ENCODE results near the gene LCP2.
A peak's percentile ranks its signal among the peaks of the same experiment; 100 is the strongest.

The LCP2 gene

DNA sequence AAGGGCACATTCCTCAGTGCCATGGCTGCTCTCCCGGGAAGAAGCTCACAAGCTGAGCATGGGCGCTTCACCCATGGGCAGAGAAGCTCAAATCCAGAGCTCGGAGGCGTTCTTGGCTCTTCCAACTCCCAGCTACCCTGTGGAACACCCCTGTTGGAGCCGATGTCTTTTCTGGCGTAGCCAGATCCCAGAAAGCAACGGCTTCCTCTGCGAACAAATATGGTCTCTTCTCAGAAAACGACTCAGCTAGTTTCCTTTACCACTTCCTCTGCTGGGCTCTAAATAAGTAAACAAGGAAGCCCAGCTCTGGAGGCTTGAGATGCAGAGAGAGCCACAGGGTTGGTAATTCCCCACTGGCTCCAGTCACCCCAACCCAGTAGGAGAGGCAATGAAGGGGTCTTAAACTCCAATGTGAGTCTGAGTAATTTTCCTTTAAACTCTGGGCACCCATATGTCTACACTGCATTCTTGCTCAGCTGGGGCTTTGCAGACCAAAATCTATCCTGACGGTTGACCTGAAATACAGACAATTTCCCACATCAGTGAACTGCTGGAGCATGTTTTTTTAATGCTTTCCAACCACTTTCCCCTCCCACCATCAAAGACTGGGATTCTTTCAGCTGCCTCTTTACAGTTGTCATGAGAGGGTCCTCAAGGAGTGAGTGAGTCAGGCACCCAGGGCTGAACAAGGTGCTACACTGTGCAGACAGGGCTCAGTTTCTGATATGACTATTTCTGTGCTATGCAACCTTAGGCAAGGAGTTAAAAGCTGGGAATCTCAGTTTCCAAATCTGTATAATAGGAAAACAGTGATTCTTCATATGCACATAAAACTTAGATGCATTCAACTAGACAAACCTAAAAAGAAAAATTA lies at the start of gene LCP2:
LCP2 (minus strand) TSS at position 189 of the 874 bp plus-strand sequence; CDS start at position 23, 166 bp downstream.
- DNase-seq: peak; percentile 50 to 52

DNA sequence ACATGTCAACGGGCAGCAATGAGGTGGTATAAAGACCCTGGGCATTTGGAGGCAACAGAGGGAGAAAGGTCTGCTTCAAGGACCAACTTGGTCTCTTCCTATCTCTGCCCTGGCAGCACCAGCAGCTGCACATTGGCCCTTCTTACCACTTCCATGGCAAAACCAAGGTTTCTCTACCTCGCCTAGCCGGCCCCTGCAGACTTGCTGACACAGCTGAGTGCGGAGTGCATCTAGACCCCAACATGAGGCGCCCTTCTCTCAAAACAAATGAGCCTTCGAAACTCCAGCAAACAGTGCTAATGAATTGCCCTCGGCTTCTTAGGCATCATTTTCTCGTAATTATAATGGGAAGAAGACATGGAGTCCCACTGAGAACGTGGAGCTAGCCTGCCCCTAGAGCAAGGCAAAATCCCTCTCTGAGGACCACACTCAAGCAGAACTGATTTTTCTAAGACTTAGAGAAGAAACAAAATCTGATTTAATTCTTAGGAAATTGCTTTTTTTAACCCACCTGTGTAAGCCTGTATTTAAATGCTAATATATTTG lies 49.5 kb upstream of the LCP2 start:
- DNase-seq: no peak

- DNase-seq: no peak
Measured at GRCh38 chr5:170345971-170346370, 48.4 kb upstream of the LCP2 start.

DNA sequence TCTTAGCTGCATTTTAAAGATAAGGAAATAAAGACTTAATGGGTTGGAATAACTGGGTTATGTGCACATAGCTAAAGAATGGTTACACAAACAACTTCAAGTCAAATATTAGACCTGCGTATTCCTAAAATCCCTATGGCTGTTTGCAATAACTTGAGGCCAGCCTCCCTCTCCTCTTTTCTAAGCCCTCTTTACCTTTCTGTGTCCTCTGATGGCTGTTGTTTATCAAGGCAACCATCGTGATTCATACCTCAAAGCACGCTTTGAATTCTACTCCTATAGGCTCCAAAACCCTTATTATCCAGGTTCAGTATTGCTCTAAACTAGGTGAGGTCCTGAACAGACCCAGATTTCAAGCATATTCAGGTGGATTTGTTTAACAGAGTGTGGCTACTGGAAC lies 45.6 kb upstream of the LCP2 start:
- DNase-seq: no peak

- DNase-seq: no peak
Measured at GRCh38 chr5:170342153-170342725, 44.7 kb upstream of the LCP2 start.

GRCh38 chr5:170341545-170341944 lies 44.0 kb upstream of the LCP2 start:
- no peak for DNase-seq

DNA sequence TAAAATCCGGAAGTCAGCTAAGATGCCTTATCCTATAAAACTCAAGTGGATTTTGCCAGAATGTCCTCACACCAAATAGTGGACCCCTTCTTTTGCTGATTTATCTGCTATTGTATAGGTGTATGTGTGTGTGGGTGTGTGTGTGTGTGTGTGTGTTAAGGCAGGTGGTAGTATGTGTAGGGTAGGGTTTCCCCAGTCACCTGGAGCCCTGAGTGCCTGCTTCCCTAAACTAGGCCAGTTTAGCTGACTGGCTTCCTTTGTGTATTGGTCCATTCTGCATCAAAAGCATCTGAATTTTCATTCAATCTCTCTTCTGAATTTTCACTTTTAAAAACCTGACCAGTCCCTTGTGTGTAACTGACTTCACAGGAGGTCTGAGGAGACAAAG lies 42.2 kb upstream of the LCP2 start:
- DNase-seq: no peak

DNA sequence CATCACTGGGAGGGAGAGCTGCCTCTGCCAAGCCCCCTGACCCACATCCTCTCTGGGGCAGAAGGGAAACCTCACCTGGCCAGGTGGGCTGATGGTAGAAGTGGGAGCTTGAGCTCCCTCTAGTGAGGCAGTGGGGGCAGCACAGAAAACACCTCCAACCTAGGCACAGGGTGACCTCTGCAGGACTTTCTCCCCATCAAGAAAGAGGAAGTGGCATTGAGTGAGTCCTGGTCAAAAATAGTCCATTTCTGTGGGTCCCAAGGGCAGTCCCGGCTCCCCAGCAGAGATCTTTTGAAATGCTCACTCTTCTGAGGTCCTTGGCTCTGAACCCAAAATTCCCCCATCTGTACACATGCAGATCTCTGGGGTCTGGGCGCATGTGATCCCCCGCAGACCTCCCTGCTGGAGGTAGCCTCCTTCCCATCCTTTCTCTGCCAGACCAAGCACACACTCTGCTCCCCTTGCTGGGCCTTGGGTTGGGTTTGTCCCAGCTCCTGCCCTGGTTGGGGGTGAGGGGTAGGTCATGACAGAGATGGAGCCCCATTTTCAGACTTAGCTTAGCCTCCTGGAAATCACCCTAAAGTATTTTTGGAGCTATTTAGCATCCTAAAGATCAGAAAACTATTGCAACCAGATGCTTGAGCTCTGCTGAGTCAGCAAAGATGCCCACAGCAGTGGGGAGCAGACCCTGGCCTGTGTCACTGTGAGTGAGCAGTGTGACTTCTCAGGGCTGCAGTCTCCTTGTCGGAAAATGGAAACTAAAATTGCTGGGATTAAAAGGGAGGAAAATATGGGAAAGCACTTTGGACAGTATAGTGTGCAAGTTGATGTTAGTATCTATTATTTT lies 41.6 kb upstream of the LCP2 start:
- peak; percentile 61 to 66 for DNase-seq

DNA sequence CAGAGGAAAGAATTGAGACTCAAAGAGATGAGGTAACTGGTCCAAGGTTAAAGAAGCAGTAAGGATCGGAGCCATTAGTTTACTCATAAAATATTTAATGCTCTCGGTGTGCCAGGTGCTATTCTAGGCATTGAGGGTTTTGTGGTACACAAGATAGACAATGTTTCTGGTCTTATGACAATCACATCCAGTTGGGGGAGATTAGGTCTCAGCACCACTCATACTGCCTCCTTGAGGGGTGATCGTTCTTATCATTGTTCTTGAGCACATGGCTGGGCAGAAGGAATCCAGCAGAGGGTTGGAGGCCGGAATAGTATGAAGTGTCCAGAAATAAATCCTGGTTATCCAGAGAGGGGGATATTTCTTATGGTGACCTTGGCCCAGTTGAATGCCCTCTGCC lies 40.7 kb upstream of the LCP2 start:
- no peak for DNase-seq

DNA sequence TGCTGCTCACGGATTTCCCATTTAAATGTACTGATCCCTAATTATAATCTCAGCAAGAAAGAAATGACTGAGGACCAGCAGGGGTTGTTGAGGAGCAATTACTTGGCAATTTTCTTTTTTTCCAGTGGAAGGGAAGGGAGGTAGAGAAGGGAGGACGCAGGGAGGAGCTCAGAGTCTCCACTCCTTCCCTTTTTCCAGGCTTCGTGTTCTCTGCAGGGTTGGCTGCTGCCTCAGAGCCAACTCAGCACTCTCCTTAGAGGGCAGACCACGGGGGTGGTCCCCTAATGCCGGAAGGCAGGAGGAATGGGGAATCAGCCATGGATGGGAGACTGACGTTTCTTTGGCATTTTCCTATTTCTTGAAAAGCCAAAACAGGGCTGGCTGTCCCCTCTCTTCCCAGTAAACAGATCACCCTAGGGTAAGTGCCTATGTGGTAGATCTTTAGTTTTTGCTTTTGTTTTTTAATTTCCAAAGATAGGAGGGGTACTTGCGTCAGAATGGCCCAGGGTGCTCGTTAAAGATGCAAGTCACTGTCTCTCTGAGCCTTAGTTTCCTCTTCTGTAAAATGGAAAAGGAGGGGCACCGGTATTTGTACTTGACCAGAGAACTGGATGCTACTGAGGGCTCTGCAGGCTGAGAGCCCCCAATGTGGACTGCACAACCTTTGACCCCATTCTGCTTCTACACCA lies 39.6 kb upstream of the LCP2 start:
- DNase-seq: no peak

DNA sequence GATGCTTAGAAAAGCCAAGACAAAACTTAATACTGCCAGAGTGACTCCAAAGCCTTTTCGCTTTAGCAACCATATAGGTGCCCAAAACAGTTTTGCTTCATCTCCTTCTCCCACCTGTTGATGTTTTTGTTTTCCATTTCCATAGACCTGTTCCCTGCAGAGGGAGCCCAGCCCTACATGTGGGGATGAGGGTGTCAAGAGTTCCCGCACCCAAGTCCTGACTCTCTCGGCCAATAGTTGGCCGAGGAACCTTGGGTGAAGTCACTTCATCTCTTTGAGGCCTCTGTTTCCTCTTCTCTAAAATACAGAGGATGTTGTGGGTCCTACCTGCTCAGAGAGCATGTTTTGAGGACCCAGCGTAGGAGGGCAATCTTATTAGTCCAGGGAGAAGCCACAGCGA lies 38.5 kb upstream of the LCP2 start:
- no peak for DNase-seq

GRCh38 chr5:170334626-170335025 lies 37.0 kb upstream of the LCP2 start:
- DNase-seq: peak in 1 of 2 experiments; percentile 40

- DNase-seq: peak; percentile 71 to 74
Measured at GRCh38 chr5:170333161-170333910, 35.8 kb upstream of the LCP2 start.

DNA sequence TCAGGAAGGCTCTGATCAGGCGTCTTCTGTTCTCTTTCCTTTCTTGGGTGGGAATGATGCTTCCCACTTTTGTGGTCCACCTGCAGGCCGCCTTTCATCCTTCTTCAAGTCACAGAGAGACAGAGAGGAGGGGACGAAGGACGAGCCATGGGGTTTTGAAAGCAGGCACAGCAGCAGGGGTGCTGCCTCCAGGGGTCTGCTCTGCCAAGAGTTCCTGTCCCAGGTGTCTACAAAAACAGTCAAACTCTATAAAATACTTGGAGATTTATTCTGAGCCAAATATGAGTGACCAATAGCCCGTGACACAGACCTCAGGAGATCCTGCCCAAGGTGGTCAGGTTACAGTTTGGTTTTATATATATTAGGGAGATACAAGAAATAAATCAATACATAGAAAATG lies 34.5 kb upstream of the LCP2 start:
- DNase-seq: no peak

GRCh38 chr5:170330568-170331054 lies 33.0 kb upstream of the LCP2 start:
- DNase-seq: no peak

GRCh38 chr5:170329524-170329923 lies 31.9 kb upstream of the LCP2 start:
- DNase-seq: no peak

DNA sequence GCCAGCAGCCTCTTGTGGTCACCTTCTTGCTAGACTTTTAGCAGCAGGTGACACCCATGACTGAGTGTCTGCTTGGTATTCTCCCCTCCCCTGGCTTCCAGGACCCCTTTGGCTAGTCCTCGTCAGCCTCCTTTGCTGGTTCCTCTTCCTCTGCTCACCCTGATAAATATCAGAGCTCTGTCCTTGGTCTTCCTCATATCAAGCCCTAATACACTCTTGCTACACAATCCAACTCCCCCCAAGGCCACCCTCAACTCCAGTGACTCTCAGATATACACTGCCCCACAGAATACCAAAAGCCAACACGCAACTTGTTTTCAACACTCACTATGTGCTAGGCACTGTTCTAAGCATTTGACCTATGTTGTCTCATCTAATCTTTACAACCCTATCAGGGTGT lies 30.3 kb upstream of the LCP2 start:
- no peak for DNase-seq

DNA sequence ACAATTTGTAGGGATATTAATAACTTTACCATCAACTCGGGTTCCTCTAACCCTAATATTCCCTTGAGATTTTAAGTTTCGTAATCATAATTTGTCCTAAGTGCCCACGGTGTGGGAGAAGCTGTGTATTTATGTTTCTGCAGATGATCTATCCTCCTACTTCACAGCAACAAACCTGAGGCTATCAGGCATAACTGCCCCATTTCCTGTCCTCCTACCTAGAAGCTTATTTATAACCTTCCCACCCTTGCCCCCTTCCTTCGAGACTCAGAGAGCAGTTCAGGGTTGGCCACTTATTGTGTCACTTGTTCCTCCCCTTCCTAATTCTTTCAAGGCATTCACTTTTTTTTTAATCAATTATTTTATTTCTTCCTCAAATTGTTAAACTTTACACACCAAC lies 29.6 kb upstream of the LCP2 start:
- DNase-seq: no peak

DNA sequence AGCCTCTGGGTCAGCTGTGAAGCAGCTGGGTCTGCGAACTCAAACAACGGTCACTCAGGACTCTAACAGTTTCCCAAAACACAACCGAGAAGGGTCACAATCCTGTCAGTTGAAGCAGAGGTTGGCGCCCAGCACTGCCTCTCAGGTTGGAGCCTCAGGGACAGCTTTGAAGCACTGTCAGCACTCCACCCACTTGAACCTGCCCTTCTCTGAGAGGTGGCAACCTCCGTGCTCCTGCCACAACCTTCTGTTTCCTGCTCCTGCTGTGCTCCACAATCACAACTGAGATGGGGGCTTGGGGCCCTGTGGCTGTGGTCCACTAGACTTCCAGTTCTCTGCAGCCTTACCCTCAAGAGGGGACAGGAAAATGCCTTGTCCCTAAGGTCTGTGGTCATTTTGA lies 21.7 kb upstream of the LCP2 start:
- no peak for DNase-seq

- no peak for DNase-seq
Measured at GRCh38 chr5:170317499-170317898, 19.9 kb upstream of the LCP2 start.

GRCh38 chr5:170316937-170317336 lies 19.4 kb upstream of the LCP2 start:
- DNase-seq: no peak

- DNase-seq: no peak
Measured at GRCh38 chr5:170315154-170315553, 17.6 kb upstream of the LCP2 start.

Data from activated CD4-positive, alpha-beta T cell treated with anti-CD3 and anti-CD28 coated beads, Interleukin-2, amount 50 U/mL, for 4 hours (primary cell).